A549 (cell line): Measurements from ENCODE around the gene SV2C. TPM values are rescaled to one million over a fixed set of nuclear protein-coding genes. Genes with fewer than 3 reads are reported as not detected.

ENCODE experiments used
- ATAC-seq, 2 experiments: fragments of 200-7000 bp in 1 of 2; fragments of >200 bp in 1 of 2; cut with Nextera tagmentation in 1 of 2; cut with Tn5 transposase in 1 of 2; 3 replicates each; pipeline versions ENCODE4 v1.8.0 to v1.9.1; 2018 to 2020; ENCODE audit warnings: mild to moderate bottlenecking in 1 of 2, moderate library complexity in 1 of 2
- CTCF ChIA-PET: fragments of 300-600 bp; sonication (Branson Sonifier 250); formaldehyde crosslinking; extraction: SDS; loops from one replicate; lab custom pipeline; 2021; ENCODE audit warnings: antibody characterized with exemption, inconsistent platforms; lab: Yijun Ruan, JAX
- POLR2A ChIA-PET: fragments of 350-600 bp; formaldehyde crosslinking; extraction: SDS; loops from one replicate; lab custom pipeline; 2021; ENCODE audit warnings: antibody characterized with exemption, inconsistent platforms; lab: Yijun Ruan, JAX
- DNase-seq, 2 experiments: peaks; one replicate each; pipeline versions ENCODE4 v3.0.0 to v3.0.0-alpha.2; 2011 to 2016; ENCODE audit warnings: low read depth in 1 of 2, low spot score in 1 of 2
- FAIRE-seq: peaks from 2 replicates; lab custom pipeline; 2011; peaks lifted over from hg19 to GRCh38; lab: Jason Lieb, UNC
- H3K27ac ChIP-seq, 2 experiments: fragments of >200 bp; sonication (Bioruptor Twin); formaldehyde crosslinking; 3 replicates each; pipeline ENCODE4 v1.5.1; 2016 to 2017
- H3K4me1 ChIP-seq: fragments of >200 bp; sonication (Bioruptor Twin); formaldehyde crosslinking; 3 replicates; pipeline ENCODE4 v1.6.1; 2016
- H3K4me2 ChIP-seq: fragments of >200 bp; sonication (Bioruptor Twin); formaldehyde crosslinking; 3 replicates; pipeline ENCODE4 v1.6.1; 2016
- H3K4me3 ChIP-seq: fragments of >200 bp; sonication (Bioruptor Twin); formaldehyde crosslinking; 3 replicates; pipeline ENCODE4 v1.5.1; 2016
- H3K9me3 ChIP-seq: fragments of >200 bp; sonication (Bioruptor Twin); formaldehyde crosslinking; 3 replicates; pipeline ENCODE4 v1.6.1; 2016
- BHLHE40 ChIP-seq: IDR thresholded peaks from 2 replicates; pipeline ENCODE4 v1.6.1; 2012; ENCODE audit warnings: low read depth, low read length, inconsistent platforms
- CBX2 ChIP-seq: fragments of 200-600 bp; sonication (generic); IDR thresholded peaks from 2 replicates; pipeline ENCODE4 v1.6.1; 2016; ENCODE audit warnings: low read depth, mild to moderate bottlenecking, borderline replicate concordance
- CBX8 ChIP-seq: fragments of 200-600 bp; sonication (generic); IDR thresholded peaks from 2 replicates; pipeline ENCODE4 v1.6.1; 2016
- CHD4 ChIP-seq: fragments of 200-600 bp; sonication (generic); IDR thresholded peaks from 2 replicates; pipeline ENCODE4 v1.6.1; 2016; ENCODE audit warnings: antibody characterized with exemption, mild to moderate bottlenecking, borderline replicate concordance
- EHMT2 ChIP-seq: fragments of 200-600 bp; sonication (generic); IDR thresholded peaks from 2 replicates; pipeline ENCODE4 v1.6.1; 2016; ENCODE audit warnings: antibody characterized with exemption, low read depth, mild to moderate bottlenecking, moderate library complexity
- HOXB13 ChIP-seq: fragments of 250-450 bp; sonication (Bioruptor Pico); IDR thresholded peaks from 2 replicates; pipeline ENCODE4 v1.5.0; 2020; ENCODE audit warnings: low read depth, mild to moderate bottlenecking, moderate library complexity
- MAFK ChIP-seq: fragments of 450-650 bp; IDR thresholded peaks from 2 replicates; pipeline ENCODE4 v1.6.1; 2014; ENCODE audit not compliant: partially characterized antibody
- NFE2L2 ChIP-seq: fragments of 150-350 bp; conservative IDR thresholded peaks from 2 replicates; pipeline ENCODE4 v1.6.1; 2014; ENCODE audit warnings: low read length
- NPAS2 ChIP-seq: fragments of 250-450 bp; sonication (Bioruptor Pico); IDR thresholded peaks from 2 replicates; pipeline ENCODE4 v1.8.0; 2022; ENCODE audit warnings: mild to moderate bottlenecking, moderate library complexity, borderline replicate concordance
- RARB ChIP-seq: fragments of 250-450 bp; sonication (Bioruptor Pico); IDR thresholded peaks from 2 replicates; pipeline ENCODE4 v1.8.0; 2021; ENCODE audit warnings: mild to moderate bottlenecking, moderate library complexity
- RCOR1 ChIP-seq: fragments of 150-350 bp; IDR thresholded peaks from 2 replicates; pipeline ENCODE4 v1.6.1; 2014; ENCODE audit warnings: antibody characterized with exemption, low read length, low read depth
- RFX5 ChIP-seq: fragments of 450-650 bp; IDR thresholded peaks from 2 replicates; pipeline ENCODE4 v1.7.1; 2014; ENCODE audit warnings: antibody characterized with exemption, mild to moderate bottlenecking, moderate library complexity
- RNF2 ChIP-seq: fragments of 200-600 bp; sonication (generic); IDR thresholded peaks from 2 replicates; pipeline ENCODE4 v1.6.1; 2016; ENCODE audit warnings: low read depth, mild to moderate bottlenecking, antibody characterized with exemption, moderate library complexity, borderline replicate concordance
- SMC3 ChIP-seq: fragments of >200 bp; sonication (Bioruptor Twin); formaldehyde crosslinking; IDR thresholded peaks from 3 replicates; pipeline ENCODE4 v1.6.1; 2018; ENCODE audit warnings: inconsistent platforms
- TFCP2L1 ChIP-seq: fragments of 250-450 bp; sonication (Bioruptor Pico); IDR thresholded peaks from 2 replicates; pipeline ENCODE4 v1.5.0; 2021; ENCODE audit warnings: mild to moderate bottlenecking
- ZFP36 ChIP-seq: fragments of 450-650 bp; IDR thresholded peaks from 2 replicates; pipeline ENCODE4 v1.6.1; 2014; ENCODE audit warnings: borderline replicate concordance; ENCODE audit not compliant: partially characterized antibody
- WGBS: methylation state at CpG from one replicate; pipeline ENCODE4 v1.1.6; 2017; ENCODE audit errors: missing lambda C conversion rate; 5-methylcytosine and 5-hydroxymethylcytosine counted together
- polyA plus RNA-seq, 4 experiments: library from polyadenylated mRNA; depleted of rRNA in 3 of 4; stranded (reverse); fragments of >200 nt; fragmentation: RNase III in 1 of 4; extraction: RNeasy Plus Mini Kit Qiagen cat#74134 plus additional on column Dnase treatment in 1 of 4; gene quantifications; 2 replicates in 3 of 4; 3 replicates in 1 of 4; pipeline ENCODE4 v1.2.3, GENCODE V29; 2011 to 2017
- TF ChIP-seq, protein P1 (sequence below): fragments of 200-600 bp; sonication (generic); IDR thresholded peaks from 2 replicates; pipeline ENCODE4 v1.6.1; 2016; ENCODE audit warnings: antibody characterized with exemption, mild to moderate bottlenecking, moderate library complexity
- TF ChIP-seq, protein P2 (sequence below): fragments of >200 bp; sonication (Bioruptor Twin); formaldehyde crosslinking; IDR thresholded peaks from 2 replicates; pipeline ENCODE4 v1.6.1; 2016
- TF ChIP-seq, protein P3 (sequence below): fragments of 450-650 bp; IDR thresholded peaks from 2 replicates; pipeline ENCODE4 v1.6.1; 2014; ENCODE audit warnings: antibody characterized with exemption

The SV2C gene
- polyA plus RNA-seq, 2 of the 4 experiments (the other 2 are of a cell fraction): not detected

DNA sequence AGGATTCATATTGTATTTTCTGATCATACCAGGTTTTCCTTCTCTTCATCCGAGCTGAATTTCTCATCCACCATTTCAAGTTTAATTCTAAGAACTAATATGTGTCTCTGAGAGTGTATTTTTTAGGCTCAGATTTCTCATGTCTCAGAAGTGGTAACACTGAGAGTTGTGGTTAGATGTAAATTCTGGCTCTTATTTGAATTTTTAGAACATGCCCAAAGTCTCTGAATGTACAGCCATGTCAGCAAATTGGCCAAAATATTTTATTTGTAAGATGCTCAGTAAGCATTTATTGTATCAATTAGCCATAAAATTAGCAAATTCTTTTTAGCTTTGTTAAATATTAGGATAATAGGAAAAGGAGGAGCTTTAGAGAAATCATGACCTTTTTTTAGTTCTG is 16.6 kb downstream of the SV2C start:
- Histone ChIP-seq H3K27ac (no peak overlapping the region), H3K4me3 (no peak overlapping the region), H3K4me2 (no peak overlapping the region), H3K9me3 (0 out of 3 replicates have a peak, but pooled peaks cover 4% of the 10 kb centered on the region), H3K4me1 (no peaks in the 10 kb centered on the region)
- ATAC-seq (no peak), FAIRE-seq (no peak), DNase-seq (no peak)
- WGBS: 2% methylated on average over 1 of the region's 1 CpG
- ChIA-PET CTCF (no interaction called here), POLR2A (no interaction called here)
- TF ChIP-seq NPAS2 (CRISPR knock-in tag) (no peak), MAFK (peak; percentile 44)

DNA sequence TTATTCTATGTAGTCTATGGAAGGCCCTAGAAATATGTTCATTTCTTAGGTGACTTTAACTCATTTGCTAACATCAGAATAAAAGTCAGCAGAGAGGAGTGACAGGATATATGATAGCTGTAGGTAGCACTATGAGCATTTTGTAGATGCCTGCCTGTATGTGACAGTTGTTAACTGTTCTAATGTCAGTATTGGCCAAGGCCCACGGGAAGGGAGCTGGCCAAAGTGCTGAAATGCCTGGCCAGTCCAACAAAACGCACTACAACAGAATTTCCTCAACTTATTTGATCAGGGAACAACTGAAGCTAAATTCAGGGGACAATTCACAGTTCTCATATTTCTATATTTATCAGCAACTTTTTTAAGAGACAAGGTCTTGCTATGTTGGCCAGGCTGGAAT is 20.8 kb downstream of the SV2C start:
- ATAC-seq (no peak), FAIRE-seq (no peak), DNase-seq (no peak)
- Histone ChIP-seq H3K4me2 (no peak overlapping the region), H3K4me3 (no peak overlapping the region), H3K9me3 (no peaks in the 10 kb centered on the region), H3K27ac (no peak overlapping the region), H3K4me1 (no peaks in the 10 kb centered on the region)
- 0% methylated on average over 2 of the region's 2 CpGs for WGBS
- TF ChIP-seq BHLHE40: no peak
- TF ChIP-seq, protein P1, sequence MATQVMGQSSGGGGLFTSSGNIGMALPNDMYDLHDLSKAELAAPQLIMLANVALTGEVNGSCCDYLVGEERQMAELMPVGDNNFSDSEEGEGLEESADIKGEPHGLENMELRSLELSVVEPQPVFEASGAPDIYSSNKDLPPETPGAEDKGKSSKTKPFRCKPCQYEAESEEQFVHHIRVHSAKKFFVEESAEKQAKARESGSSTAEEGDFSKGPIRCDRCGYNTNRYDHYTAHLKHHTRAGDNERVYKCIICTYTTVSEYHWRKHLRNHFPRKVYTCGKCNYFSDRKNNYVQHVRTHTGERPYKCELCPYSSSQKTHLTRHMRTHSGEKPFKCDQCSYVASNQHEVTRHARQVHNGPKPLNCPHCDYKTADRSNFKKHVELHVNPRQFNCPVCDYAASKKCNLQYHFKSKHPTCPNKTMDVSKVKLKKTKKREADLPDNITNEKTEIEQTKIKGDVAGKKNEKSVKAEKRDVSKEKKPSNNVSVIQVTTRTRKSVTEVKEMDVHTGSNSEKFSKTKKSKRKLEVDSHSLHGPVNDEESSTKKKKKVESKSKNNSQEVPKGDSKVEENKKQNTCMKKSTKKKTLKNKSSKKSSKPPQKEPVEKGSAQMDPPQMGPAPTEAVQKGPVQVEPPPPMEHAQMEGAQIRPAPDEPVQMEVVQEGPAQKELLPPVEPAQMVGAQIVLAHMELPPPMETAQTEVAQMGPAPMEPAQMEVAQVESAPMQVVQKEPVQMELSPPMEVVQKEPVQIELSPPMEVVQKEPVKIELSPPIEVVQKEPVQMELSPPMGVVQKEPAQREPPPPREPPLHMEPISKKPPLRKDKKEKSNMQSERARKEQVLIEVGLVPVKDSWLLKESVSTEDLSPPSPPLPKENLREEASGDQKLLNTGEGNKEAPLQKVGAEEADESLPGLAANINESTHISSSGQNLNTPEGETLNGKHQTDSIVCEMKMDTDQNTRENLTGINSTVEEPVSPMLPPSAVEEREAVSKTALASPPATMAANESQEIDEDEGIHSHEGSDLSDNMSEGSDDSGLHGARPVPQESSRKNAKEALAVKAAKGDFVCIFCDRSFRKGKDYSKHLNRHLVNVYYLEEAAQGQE: peak; percentile 92
- peak; percentile 73 for TF ChIP-seq EHMT2
- ChIA-PET POLR2A (no interaction called here), CTCF (interaction anchor here (0.6 kb wide), 1 partner anchor 24 kb away, joined by 3 read pairs; no protein-coding TSS in a partner anchor)

DNA sequence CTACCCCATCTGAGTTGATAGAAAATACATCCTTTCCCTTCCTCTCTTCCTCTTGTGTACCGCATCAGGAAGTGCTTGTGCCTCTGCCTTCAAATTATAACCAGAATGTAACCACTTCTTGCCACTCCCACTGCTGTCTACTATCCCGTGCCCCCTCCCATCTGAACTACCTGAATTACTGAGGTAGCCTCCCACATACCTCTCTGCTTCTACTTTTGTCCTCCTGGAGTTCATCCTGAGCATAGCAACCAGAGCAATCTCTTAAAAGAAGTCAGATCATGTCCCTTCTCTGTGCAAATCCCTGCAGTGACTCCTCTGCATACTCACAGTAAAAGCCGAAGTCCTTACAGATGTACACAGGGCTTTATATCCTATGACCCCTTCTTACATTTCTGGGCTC is 23.0 kb downstream of the SV2C start:
- CTCF ChIA-PET: no interaction called here
- FAIRE-seq: no peak
- no peak for ATAC-seq

DNA sequence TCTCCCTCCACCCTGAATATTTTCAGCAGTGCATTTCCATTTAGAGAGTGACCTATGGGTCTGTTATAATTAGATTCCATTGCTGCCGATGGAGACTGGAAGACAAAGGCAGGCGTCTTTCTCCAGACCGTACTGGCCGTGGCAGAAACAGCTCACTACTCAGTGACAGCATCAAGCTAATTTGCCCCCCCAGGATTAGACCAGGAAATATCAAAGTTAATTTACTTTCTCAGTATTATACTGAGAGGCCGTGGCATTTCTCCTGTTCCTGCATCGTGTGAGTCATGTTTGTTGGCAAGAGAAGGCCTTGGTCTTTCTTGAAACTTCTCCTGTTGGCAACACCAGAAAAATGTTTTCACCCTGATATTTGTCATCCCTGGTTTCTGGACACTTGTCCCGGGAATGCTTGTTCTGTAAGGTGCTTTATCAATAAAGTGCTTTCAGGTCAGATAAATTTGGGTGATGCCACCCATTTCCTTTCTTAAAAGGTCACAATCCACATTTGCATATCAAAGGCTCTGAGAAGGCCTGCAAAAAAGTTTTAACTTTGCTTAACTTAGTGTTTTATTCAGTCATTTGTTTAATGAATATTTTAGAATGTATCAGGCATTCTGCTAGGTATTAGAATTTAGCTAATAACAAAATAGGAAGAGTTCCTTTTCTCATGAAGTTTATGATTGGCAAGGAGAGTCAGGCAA is 28.4 kb downstream of the SV2C start:
- FAIRE-seq: no peak
- H3K4me3 ChIP-seq: no peak overlapping the region
- no peaks in the 10 kb centered on the region for H3K9me3 ChIP-seq
- WGBS: 19% methylated on average over 7 of the region's 7 CpGs
- H3K27ac ChIP-seq: no peak overlapping the region
- no peak for ATAC-seq
- TF ChIP-seq SMC3 (no peak), RARB (no peak), CBX2 (no peak), CHD4 (no peak), CBX8 (no peak), HOXB13 (CRISPR knock-in tag) (no peak)
- TF ChIP-seq, protein P2, sequence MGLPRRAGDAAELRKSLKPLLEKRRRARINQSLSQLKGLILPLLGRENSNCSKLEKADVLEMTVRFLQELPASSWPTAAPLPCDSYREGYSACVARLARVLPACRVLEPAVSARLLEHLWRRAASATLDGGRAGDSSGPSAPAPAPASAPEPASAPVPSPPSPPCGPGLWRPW: no peak
- POLR2A ChIA-PET: no interaction called here
- DNase-seq: no peak
- no peak overlapping the region for H3K4me2 ChIP-seq
- CTCF ChIA-PET: no interaction called here
- H3K4me1 ChIP-seq: no peaks in the 10 kb centered on the region

More for the DNA sequence above, 23.0 kb downstream of the SV2C start:
- no peak for DNase-seq
- H3K9me3 ChIP-seq: no peaks in the 10 kb centered on the region
- WGBS: 1% methylated on average over 3 of the region's 3 CpGs
- H3K4me2 ChIP-seq: no peak overlapping the region
- POLR2A ChIA-PET: no interaction called here
- H3K4me3 ChIP-seq: no peak overlapping the region
- H3K4me1 ChIP-seq: no peaks in the 10 kb centered on the region
- no peak for TF ChIP-seq RNF2
- TF ChIP-seq NFE2L2: no peak
- no peak for TF ChIP-seq ZFP36
- TF ChIP-seq RFX5: no peak
- TF ChIP-seq RARB: no peak
- TF ChIP-seq, protein P3, sequence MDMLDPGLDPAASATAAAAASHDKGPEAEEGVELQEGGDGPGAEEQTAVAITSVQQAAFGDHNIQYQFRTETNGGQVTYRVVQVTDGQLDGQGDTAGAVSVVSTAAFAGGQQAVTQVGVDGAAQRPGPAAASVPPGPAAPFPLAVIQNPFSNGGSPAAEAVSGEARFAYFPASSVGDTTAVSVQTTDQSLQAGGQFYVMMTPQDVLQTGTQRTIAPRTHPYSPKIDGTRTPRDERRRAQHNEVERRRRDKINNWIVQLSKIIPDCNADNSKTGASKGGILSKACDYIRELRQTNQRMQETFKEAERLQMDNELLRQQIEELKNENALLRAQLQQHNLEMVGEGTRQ: no peak
- TF ChIP-seq RCOR1: no peak
- TF ChIP-seq TFCP2L1 (CRISPR knock-in tag): no peak
- H3K27ac ChIP-seq: no peak overlapping the region
